Measurements from ENCODE around the gene TM7SF2.

Gene TM7SF2

DNA sequence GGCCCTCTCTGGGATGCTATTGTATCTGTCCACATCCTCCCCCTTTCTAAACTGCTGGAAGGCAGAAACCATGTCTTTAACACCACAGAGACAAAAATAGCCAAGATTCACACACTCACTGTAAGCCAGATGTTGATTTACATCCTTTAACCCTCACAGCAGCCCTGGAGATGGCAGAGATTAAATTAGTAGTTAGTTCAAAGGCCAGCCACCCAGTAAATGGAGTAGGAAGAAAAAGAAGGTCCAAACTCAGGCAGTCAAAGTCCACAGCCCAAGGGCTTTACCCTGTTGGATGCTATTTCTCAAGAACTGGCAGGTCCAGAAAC lies 8.0 kb downstream of the TM7SF2 start:
- Histone ChIP-seq H3K4me3 (ENCODE audit: low read depth in 1 of 2, low read length in 2 of 2) (no peak overlapping the region), H4K20me1 (ENCODE audit: insufficient read depth, low read length) (peaks cover 24% of the 10 kb centered on the region; the same call in 1 of the 2 replicates), H2AFZ (ENCODE audit: low read depth, low read length) (no peak overlapping the region), H3K27me3 (ENCODE audit: insufficient read depth, low read length, poor library complexity) (no peaks in the 10 kb centered on the region), H3K79me2 (ENCODE audit: insufficient read depth, low read length) (peaks cover 69% of the 10 kb centered on the region), H3K4me1 (ENCODE audit: insufficient read depth, low read length) (peaks cover 66% of the 10 kb centered on the region), H3K9me3 (ENCODE audit: insufficient read depth, low read length, severe bottlenecking) (no peaks in the 10 kb centered on the region), H3K4me2 (ENCODE audit: insufficient read depth, low read length) (no peak overlapping the region), H3K36me3 (ENCODE audit: insufficient read depth, low read length) (peaks cover 62% of the 10 kb centered on the region), H3K9ac (ENCODE audit: low read depth, low read length) (peak overlapping the region; percentile 6; the same call in 1 of the 2 replicates), H3K27ac (ENCODE audit: low read length) (no peak overlapping the region)
- no peak for ATAC-seq (ENCODE audit: insufficient read depth, low read depth)
- TF ChIP-seq, protein P1, sequence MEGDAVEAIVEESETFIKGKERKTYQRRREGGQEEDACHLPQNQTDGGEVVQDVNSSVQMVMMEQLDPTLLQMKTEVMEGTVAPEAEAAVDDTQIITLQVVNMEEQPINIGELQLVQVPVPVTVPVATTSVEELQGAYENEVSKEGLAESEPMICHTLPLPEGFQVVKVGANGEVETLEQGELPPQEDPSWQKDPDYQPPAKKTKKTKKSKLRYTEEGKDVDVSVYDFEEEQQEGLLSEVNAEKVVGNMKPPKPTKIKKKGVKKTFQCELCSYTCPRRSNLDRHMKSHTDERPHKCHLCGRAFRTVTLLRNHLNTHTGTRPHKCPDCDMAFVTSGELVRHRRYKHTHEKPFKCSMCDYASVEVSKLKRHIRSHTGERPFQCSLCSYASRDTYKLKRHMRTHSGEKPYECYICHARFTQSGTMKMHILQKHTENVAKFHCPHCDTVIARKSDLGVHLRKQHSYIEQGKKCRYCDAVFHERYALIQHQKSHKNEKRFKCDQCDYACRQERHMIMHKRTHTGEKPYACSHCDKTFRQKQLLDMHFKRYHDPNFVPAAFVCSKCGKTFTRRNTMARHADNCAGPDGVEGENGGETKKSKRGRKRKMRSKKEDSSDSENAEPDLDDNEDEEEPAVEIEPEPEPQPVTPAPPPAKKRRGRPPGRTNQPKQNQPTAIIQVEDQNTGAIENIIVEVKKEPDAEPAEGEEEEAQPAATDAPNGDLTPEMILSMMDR (IDR thresholded peaks at IDR 0.05; ENCODE audit: borderline replicate concordance, extremely low read depth, low read length, poor library complexity, severe bottlenecking): no peak
- no peak for TF ChIP-seq EZH2 (IDR thresholded peaks at IDR 0.05; ENCODE audit: borderline replicate concordance, low read depth, low read length, severe bottlenecking)
- DNase-seq: no peak

DNA sequence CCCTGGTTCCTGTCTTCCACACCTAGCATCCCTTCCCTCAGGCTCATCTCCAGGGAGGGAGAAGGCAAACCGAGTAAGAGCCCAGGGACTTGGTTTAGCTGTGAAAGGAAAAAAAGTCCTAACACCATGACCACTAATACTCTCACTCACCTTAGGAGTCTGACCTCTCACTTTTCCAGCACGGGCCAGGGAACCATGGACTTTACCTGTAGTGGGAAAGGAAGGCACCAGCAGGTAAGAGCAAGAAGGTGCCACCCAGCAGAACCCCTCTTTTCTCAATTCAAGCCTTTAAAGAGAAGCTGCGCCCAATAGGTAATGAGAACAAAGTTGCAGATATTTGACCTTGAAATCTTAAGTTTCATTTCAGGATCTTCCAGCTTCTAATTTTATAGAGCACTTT lies 9.2 kb downstream of the TM7SF2 start:
- Histone ChIP-seq H3K4me2 (ENCODE audit: insufficient read depth, low read length) (peak overlapping the region; percentile 90), H4K20me1 (ENCODE audit: insufficient read depth, low read length) (peaks cover 23% of the 10 kb centered on the region; the same call in 1 of the 2 replicates), H3K4me1 (ENCODE audit: insufficient read depth, low read length) (peaks cover 54% of the 10 kb centered on the region), H3K79me2 (ENCODE audit: insufficient read depth, low read length) (peaks cover 65% of the 10 kb centered on the region), H3K36me3 (ENCODE audit: insufficient read depth, low read length) (peaks cover 65% of the 10 kb centered on the region), H3K27me3 (ENCODE audit: insufficient read depth, low read length, poor library complexity) (no peaks in the 10 kb centered on the region), H3K9ac (ENCODE audit: low read depth, low read length) (peak overlapping the region; percentile 86), H3K27ac (ENCODE audit: low read length) (peak overlapping the region; percentile 80), H3K9me3 (ENCODE audit: insufficient read depth, low read length, severe bottlenecking) (no peaks in the 10 kb centered on the region), H3K4me3 (ENCODE audit: low read depth in 1 of 2, low read length in 2 of 2) (peak overlapping the region; percentile 90 to 92; a peak in 3 of 4 replicates), H2AFZ (ENCODE audit: low read depth, low read length) (no peak overlapping the region)
- no peak for ATAC-seq (ENCODE audit: insufficient read depth, low read depth)
- TF ChIP-seq, protein P1 (IDR thresholded peaks at IDR 0.05; ENCODE audit: borderline replicate concordance, extremely low read depth, low read length, poor library complexity, severe bottlenecking): no peak
- no peak for TF ChIP-seq EZH2 (IDR thresholded peaks at IDR 0.05; ENCODE audit: borderline replicate concordance, low read depth, low read length, severe bottlenecking)
- DNase-seq: no peak

DNA sequence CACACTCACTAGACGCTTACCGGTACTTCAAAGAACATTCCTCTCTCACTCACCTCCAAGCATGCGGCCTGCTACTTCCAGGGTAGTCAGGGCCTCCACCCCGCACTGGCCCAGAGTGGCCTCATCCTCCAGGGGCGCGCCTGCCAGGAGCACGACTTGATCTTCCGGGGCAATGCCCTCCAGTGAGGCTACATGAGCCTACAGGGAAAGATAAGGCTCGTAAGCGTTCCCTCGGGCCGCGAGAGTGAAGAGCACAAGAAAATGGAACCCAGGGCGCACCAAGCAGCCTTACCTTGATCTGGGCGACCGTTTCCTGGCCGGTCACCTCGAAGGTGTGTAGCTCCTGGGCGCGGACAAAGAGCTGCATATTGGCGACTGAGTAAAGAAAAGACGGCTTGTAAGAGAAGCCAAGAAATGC lies 9.8 kb downstream of the TM7SF2 start:
- Histone ChIP-seq H3K36me3 (ENCODE audit: insufficient read depth, low read length) (peaks cover 65% of the 10 kb centered on the region), H4K20me1 (ENCODE audit: insufficient read depth, low read length) (peaks cover 18% of the 10 kb centered on the region; the same call in 1 of the 2 replicates), H3K4me1 (ENCODE audit: insufficient read depth, low read length) (peaks cover 48% of the 10 kb centered on the region), H3K27me3 (ENCODE audit: insufficient read depth, low read length, poor library complexity) (no peaks in the 10 kb centered on the region), H3K79me2 (ENCODE audit: insufficient read depth, low read length) (peaks cover 59% of the 10 kb centered on the region), H3K4me3 (ENCODE audit: low read depth in 1 of 2, low read length in 2 of 2) (peak overlapping the region; percentile 90 to 92), H3K27ac (ENCODE audit: low read length) (peak overlapping the region; percentile 80), H2AFZ (ENCODE audit: low read depth, low read length) (peak overlapping the region; percentile 91), H3K4me2 (ENCODE audit: insufficient read depth, low read length) (peak overlapping the region; percentile 90), H3K9me3 (ENCODE audit: insufficient read depth, low read length, severe bottlenecking) (no peaks in the 10 kb centered on the region), H3K9ac (ENCODE audit: low read depth, low read length) (peak overlapping the region; percentile 86)
- TF ChIP-seq, protein P1 (IDR thresholded peaks at IDR 0.05; ENCODE audit: borderline replicate concordance, extremely low read depth, low read length, poor library complexity, severe bottlenecking): no peak
- no peak for TF ChIP-seq EZH2 (IDR thresholded peaks at IDR 0.05; ENCODE audit: borderline replicate concordance, low read depth, low read length, severe bottlenecking)
- ATAC-seq (ENCODE audit: insufficient read depth, low read depth) (no peak), DNase-seq (no peak)
